GM10847 (cell line): ENCODE results near the gene EDC4.

Source experiments
- POLR2A ChIP-seq: IDR thresholded peaks from 2 replicates; pipeline ENCODE4 v1.6.1; 2011; ENCODE audit not compliant: insufficient read length; ENCODE audit errors: extremely low read depth

Gene EDC4

GRCh38 chr16:67872631-67873434, at the start of gene EDC4:
Gene EDC4 (plus strand): TSS chr16:67873052. CDS start chr16:67873262, 210 bp downstream.
- TF ChIP-seq POLR2A, result peak; percentile 86

GRCh38 chr16:67825119-67825518, 47.7 kb upstream of the EDC4 start:
- no peak for TF ChIP-seq POLR2A

- no peak for TF ChIP-seq POLR2A
These were observed 46.9 kb upstream of the EDC4 start for GRCh38 chr16:67825906-67826305.

- TF ChIP-seq POLR2A, result no peak
These were observed 44.2 kb upstream of the EDC4 start for GRCh38 chr16:67828651-67829050.

- TF ChIP-seq POLR2A, result no peak
These were observed 39.8 kb upstream of the EDC4 start for GRCh38 chr16:67833030-67833414.

- peak; percentile 79 for TF ChIP-seq POLR2A
These were observed 39.2 kb upstream of the EDC4 start for GRCh38 chr16:67833415-67834241.

GRCh38 chr16:67834242-67834614, 38.6 kb upstream of the EDC4 start:
- TF ChIP-seq POLR2A, result no peak

GRCh38 chr16:67837811-67838210, 35.0 kb upstream of the EDC4 start:
- TF ChIP-seq POLR2A, result no peak

- no peak for TF ChIP-seq POLR2A
These were observed 31.5 kb upstream of the EDC4 start for GRCh38 chr16:67841198-67841815.

GRCh38 chr16:67841816-67842508, 30.9 kb upstream of the EDC4 start, which contains the start of gene THAP11:
Gene THAP11 (plus strand): TSS chr16:67842320. CDS start chr16:67842555, 235 bp downstream.
- peak; percentile 34 for TF ChIP-seq POLR2A

GRCh38 chr16:67842509-67843342, 30.1 kb upstream of the EDC4 start:
- no peak for TF ChIP-seq POLR2A

GRCh38 chr16:67843343-67843765, 29.5 kb upstream of the EDC4 start:
- no peak for TF ChIP-seq POLR2A

- no peak for TF ChIP-seq POLR2A
These were observed 28.4 kb upstream of the EDC4 start for GRCh38 chr16:67844497-67844896.

GRCh38 chr16:67845291-67846062, 27.4 kb upstream of the EDC4 start:
- TF ChIP-seq POLR2A, result no peak

- TF ChIP-seq POLR2A, result no peak
These were observed 26.9 kb upstream of the EDC4 start for GRCh38 chr16:67846063-67846319.
